ENCODE results near the gene TOX4. TPM values are rescaled to one million over a fixed set of nuclear protein-coding genes. Genes with fewer than 3 reads are reported as not detected.

TOX4 gene
- total and polyA plus RNA-seq, 9 donors: 24.7 to 46.3 (median 39.8) TPM

DNA sequence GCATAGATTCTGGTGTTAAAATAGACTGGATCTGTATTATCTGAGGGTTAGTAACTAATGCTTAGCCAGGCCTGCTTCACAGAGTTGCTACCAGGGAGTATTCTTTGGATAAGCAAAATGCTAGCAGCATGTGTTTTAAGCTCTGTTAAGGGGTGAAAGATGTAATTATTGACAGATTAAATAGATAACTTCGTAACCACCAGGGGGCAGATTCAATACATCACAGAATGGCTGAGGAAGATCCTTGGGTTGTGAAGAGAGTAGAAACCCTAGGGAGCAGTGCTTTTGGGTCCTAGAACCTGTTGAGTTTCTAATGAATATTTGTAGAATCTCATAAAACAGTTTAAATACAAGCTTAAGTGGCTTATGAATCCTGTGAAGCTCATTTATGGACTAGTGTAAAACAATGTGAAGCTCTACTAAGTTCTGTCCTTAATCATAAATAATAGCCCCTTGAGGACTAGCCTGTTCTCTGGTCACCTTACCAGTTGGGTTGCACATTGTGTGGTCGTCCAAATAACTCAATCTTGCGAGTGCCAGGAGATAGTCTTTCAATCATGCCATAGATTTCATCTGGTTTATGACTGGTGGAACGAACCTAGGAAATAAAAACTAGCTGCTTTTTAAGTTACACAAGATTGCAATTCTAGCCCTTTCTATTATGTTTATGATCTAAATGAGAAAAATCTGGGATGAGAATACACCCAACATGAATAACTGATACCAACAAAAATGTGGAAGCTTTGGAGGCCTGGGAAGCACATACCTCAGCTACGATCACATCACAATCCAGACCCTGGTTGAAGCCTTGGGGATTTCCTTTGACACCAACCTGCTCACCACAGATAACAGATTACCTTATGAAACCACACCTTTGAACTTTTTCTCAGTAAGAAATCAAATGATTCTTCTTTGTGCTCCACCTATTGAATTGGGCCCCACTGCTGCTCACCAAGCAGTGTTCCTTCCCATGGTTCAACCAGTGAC lies 21.8 kb downstream of the TOX4 start:
- WGBS (ENCODE audit: insufficient coverage): 55% methylated on average over 3 of the region's 5 CpGs
- peak; percentile 67 for DNase-seq
- H3K27me3 ChIP-seq (ENCODE audit: control insufficient read depth, insufficient read depth, low read length): no peaks in the 10 kb centered on the region
- H3K36me3 ChIP-seq (ENCODE audit: control insufficient read depth, insufficient read depth, low read length): peaks cover 73% of the 10 kb centered on the region
- no peak overlapping the region for H3K27ac ChIP-seq (ENCODE audit: low read length)
- no peaks in the 10 kb centered on the region for H3K9me3 ChIP-seq (replicated peaks; ENCODE audit: control insufficient read depth, low read depth, low read length)
- no peaks in the 10 kb centered on the region for H3K4me1 ChIP-seq (ENCODE audit: control insufficient read depth, insufficient read depth, low read length)
- H3K4me3 ChIP-seq (ENCODE audit: low read length): no peak overlapping the region

DNA sequence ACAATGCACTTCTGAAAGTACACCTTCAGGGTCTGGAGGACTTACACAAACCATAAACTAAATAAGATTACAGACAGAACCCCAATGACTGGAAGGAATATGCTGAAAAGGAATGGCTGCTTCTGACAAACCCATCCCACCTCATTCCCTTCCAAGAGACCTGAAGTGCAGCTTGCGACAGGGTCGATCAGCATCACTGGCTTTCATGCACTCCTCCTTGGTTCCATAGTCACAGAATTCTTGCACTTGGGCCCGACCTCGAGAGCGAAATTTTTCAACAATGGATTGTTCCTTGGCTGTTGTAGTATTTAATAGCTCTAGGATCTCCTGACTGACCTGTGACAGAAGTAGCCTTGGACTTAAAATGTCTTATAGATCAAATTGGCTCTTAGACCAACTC lies 24.6 kb downstream of the TOX4 start:
- Histone ChIP-seq H3K27me3 (ENCODE audit: control insufficient read depth, insufficient read depth, low read length) (no peaks in the 10 kb centered on the region), H3K9me3 (replicated peaks; ENCODE audit: control insufficient read depth, low read depth, low read length) (no peaks in the 10 kb centered on the region), H3K4me1 (ENCODE audit: control insufficient read depth, insufficient read depth, low read length) (no peaks in the 10 kb centered on the region), H3K36me3 (ENCODE audit: control insufficient read depth, insufficient read depth, low read length) (peaks cover 58% of the 10 kb centered on the region), H3K27ac (ENCODE audit: low read length) (no peak overlapping the region), H3K4me3 (ENCODE audit: low read length) (no peak overlapping the region)
- WGBS (ENCODE audit: insufficient coverage): no CpG with 5 or more reads among the region's 5 CpGs
- no peak for DNase-seq

DNA sequence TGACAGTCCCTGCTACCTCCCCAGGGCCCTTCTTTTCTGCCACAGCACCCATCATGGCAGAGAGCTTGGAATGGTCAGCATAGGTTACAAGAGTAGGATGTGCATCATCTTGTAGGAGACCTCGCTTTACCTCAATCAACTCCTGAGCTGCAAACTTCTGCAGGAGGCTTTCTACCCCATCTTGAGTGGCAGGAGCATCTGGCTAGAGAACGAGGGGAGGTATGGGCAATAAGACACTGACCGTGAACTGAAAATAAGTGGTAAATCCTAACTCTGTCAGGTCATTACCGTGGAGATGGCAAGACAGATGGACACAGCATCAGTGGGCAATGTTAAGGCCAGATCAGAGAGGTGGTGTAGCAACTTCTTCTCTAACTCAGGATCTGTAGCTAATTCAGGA lies 26.4 kb downstream of the TOX4 start:
- Histone ChIP-seq H3K9me3 (replicated peaks; ENCODE audit: control insufficient read depth, low read depth, low read length) (no peaks in the 10 kb centered on the region), H3K4me3 (ENCODE audit: low read length) (no peak overlapping the region), H3K27ac (ENCODE audit: low read length) (no peak overlapping the region), H3K36me3 (ENCODE audit: control insufficient read depth, insufficient read depth, low read length) (peaks cover 52% of the 10 kb centered on the region), H3K4me1 (ENCODE audit: control insufficient read depth, insufficient read depth, low read length) (no peaks in the 10 kb centered on the region), H3K27me3 (ENCODE audit: control insufficient read depth, insufficient read depth, low read length) (no peaks in the 10 kb centered on the region)
- no peak for DNase-seq
- 84% methylated on average over 2 of the region's 4 CpGs for WGBS (ENCODE audit: insufficient coverage)

DNA sequence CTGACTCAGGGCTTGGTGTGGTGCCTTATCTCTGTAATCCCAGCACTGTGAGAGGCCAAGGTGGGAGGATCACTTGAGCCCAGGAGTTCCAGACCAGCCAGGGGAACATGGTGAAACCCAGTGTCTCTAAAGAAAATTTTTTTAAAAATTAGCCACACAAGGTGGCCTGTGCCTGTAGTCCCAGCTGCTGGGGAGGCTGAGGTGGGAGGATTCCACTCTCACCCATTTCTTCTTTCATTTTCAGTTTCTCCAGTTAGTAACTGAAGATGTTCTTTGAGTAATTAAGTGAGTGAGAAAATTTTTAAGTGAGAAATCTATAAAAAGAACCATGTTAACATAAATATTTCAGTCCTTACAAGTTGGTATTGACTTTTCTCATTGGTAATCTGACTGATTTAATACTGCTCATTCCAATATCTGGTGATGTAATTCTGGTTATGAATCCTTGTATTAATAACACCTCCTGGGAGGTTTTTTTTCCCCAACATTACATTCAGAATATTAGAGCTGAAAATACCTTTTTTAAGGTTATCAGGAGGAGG lies 28.1 kb downstream of the TOX4 start:
- H3K4me3 ChIP-seq (ENCODE audit: low read length): no peak overlapping the region
- H3K36me3 ChIP-seq (ENCODE audit: control insufficient read depth, insufficient read depth, low read length): peaks cover 41% of the 10 kb centered on the region
- no peaks in the 10 kb centered on the region for H3K27me3 ChIP-seq (ENCODE audit: control insufficient read depth, insufficient read depth, low read length)
- H3K27ac ChIP-seq (ENCODE audit: low read length): no peak overlapping the region
- H3K9me3 ChIP-seq (replicated peaks; ENCODE audit: control insufficient read depth, low read depth, low read length): no peaks in the 10 kb centered on the region
- peaks cover under 1% of the 10 kb centered on the region for H3K4me1 ChIP-seq (ENCODE audit: control insufficient read depth, insufficient read depth, low read length)
- no peak for DNase-seq

GRCh38 chr14:21506557-21506956 lies 29.6 kb downstream of the TOX4 start:
- H3K4me3 ChIP-seq (ENCODE audit: low read length): no peak overlapping the region
- no peaks in the 10 kb centered on the region for H3K9me3 ChIP-seq (replicated peaks; ENCODE audit: control insufficient read depth, low read depth, low read length)
- H3K36me3 ChIP-seq (ENCODE audit: control insufficient read depth, insufficient read depth, low read length): peaks cover 29% of the 10 kb centered on the region
- H3K27ac ChIP-seq (ENCODE audit: low read length): no peak overlapping the region
- H3K27me3 ChIP-seq (ENCODE audit: control insufficient read depth, insufficient read depth, low read length): no peaks in the 10 kb centered on the region
- no peak for DNase-seq
- no CpG with 5 or more reads among the region's 2 CpGs for WGBS (ENCODE audit: insufficient coverage)
- peaks cover 2% of the 10 kb centered on the region for H3K4me1 ChIP-seq (ENCODE audit: control insufficient read depth, insufficient read depth, low read length)

- no peak for DNase-seq
- Histone ChIP-seq H3K27me3 (ENCODE audit: control insufficient read depth, insufficient read depth, low read length) (peaks cover under 1% of the 10 kb centered on the region), H3K36me3 (ENCODE audit: control insufficient read depth, insufficient read depth, low read length) (peaks cover 11% of the 10 kb centered on the region), H3K27ac (ENCODE audit: low read length) (no peak overlapping the region), H3K4me1 (ENCODE audit: control insufficient read depth, insufficient read depth, low read length) (peaks cover 5% of the 10 kb centered on the region), H3K9me3 (replicated peaks; ENCODE audit: control insufficient read depth, low read depth, low read length) (no peaks in the 10 kb centered on the region), H3K4me3 (ENCODE audit: low read length) (no peak overlapping the region)
- no CpG with 5 or more reads among the region's 6 CpGs for WGBS (ENCODE audit: insufficient coverage)
Measured at GRCh38 chr14:21509432-21510143, 32.6 kb downstream of the TOX4 start.

- no peaks in the 10 kb centered on the region for H3K9me3 ChIP-seq (replicated peaks; ENCODE audit: control insufficient read depth, low read depth, low read length)
- WGBS (ENCODE audit: insufficient coverage): under 1% methylated on average over 45 of the region's 53 CpGs
- H3K36me3 ChIP-seq (ENCODE audit: control insufficient read depth, insufficient read depth, low read length): peaks cover 11% of the 10 kb centered on the region
- peak within 1 kb of the TSS; percentile 96 for H3K27ac ChIP-seq (ENCODE audit: low read length)
- peak; percentile 100 for DNase-seq
- H3K4me3 ChIP-seq (ENCODE audit: low read length): peak within 1 kb of the TSS; percentile 90
- peaks cover 5% of the 10 kb centered on the region for H3K4me1 ChIP-seq (ENCODE audit: control insufficient read depth, insufficient read depth, low read length)
- H3K27me3 ChIP-seq (ENCODE audit: control insufficient read depth, insufficient read depth, low read length): peaks cover 2% of the 10 kb centered on the region
Measured at GRCh38 chr14:21510735-21511657, 34.0 kb downstream of the TOX4 start, which contains the start of gene METTL3. TSS of gene METTL3 (minus strand) at chr14:21511340. CDS start at chr14:21511223, 117 bp downstream.

DNA sequence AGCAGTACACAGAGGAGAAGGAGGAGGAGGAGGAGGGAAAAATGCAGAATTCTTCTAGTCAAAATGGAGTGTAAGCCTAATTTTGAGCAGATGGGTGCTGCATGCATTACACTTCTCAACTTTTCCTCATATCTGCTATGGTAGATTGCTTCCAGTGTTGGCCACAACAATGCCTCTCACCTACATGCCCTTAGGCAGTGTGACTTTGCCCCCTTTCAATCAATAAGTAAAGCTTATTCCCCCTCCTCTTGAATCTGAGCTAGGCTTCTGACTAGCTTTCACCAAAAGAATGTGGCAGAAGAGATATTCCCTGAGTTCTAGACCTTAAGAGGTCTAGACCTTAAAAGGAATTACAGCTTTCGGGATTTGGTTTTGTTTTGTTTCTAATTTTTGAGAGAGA lies 37.3 kb downstream of the TOX4 start:
- no peaks in the 10 kb centered on the region for H3K9me3 ChIP-seq (replicated peaks; ENCODE audit: control insufficient read depth, low read depth, low read length)
- peaks cover 5% of the 10 kb centered on the region for H3K4me1 ChIP-seq (ENCODE audit: control insufficient read depth, insufficient read depth, low read length)
- no peak overlapping the region for H3K4me3 ChIP-seq (ENCODE audit: low read length)
- H3K27me3 ChIP-seq (ENCODE audit: control insufficient read depth, insufficient read depth, low read length): peaks cover 2% of the 10 kb centered on the region
- no peak overlapping the region for H3K27ac ChIP-seq (ENCODE audit: low read length)
- no peak for DNase-seq
- WGBS (ENCODE audit: insufficient coverage): 92% methylated on average over 1 of the region's 1 CpG
- peaks cover under 1% of the 10 kb centered on the region for H3K36me3 ChIP-seq (ENCODE audit: control insufficient read depth, insufficient read depth, low read length)

- Histone ChIP-seq H3K4me3 (ENCODE audit: low read length) (no peak overlapping the region), H3K4me1 (ENCODE audit: control insufficient read depth, insufficient read depth, low read length) (no peaks in the 10 kb centered on the region), H3K9me3 (replicated peaks; ENCODE audit: control insufficient read depth, low read depth, low read length) (no peaks in the 10 kb centered on the region), H3K27ac (ENCODE audit: low read length) (no peak overlapping the region), H3K36me3 (ENCODE audit: control insufficient read depth, insufficient read depth, low read length) (peaks cover 13% of the 10 kb centered on the region), H3K27me3 (ENCODE audit: control insufficient read depth, insufficient read depth, low read length) (peaks cover 2% of the 10 kb centered on the region)
- no peak for DNase-seq
- WGBS (ENCODE audit: insufficient coverage): 72% methylated on average over 2 of the region's 2 CpGs
Measured at GRCh38 chr14:21518725-21519124, 41.7 kb downstream of the TOX4 start.

Data from muscle of leg (tissue), 11 donors.